ENCODE results near the gene KRTAP16-1.

The KRTAP16-1 gene

DNA sequence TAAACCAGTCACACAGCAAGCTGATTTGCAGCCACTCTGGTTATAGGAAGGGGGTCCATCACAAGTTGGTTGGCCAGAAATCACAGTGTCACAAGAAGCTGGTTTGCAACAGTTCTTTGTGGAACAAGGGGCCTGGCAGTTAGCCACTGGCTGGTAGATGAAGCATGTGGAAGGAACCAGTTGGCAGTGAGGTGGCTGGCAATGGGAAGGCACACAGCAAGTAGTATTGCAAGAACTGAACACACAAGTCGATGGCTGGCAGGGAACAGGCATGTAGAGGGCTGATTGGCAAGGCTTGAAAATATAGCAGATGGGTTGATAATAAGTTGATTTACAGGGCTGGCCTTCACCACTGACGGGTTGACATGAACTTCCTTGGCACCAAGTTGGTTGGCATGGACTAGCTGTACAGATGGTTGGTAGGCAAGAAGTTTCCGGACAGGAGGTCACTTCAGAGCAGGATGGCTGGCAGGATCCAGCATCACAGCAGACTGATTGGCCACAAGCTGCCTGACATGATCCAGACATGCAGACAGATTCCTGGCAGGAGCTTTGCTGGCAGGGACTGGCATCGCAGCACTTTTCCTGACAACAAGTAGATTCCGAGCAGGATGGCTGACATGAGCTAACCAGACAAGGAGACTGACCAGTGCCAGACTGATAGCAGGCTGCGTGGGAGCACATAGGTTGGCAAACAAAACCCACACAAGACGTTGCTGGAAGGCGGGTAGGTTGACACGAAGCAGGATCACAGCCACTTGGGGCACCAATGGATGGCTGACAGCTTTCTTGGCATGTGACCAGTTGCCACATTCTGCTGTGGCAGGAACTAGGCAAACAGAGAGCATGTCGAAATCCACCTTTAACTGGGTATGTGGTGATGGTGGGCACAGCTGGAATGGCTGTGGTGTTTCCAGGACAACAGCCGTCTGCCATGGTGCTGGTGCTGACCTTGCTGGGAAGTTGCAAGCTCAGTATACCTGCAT lies 6.9 kb downstream of the KRTAP16-1 start, which contains the start of gene KRTAP29-1:
Gene KRTAP29-1, minus strand, starts transcription at position 936 of the 986 bp plus-strand sequence. Its CDS starts 0 bp downstream, at position 936.
- 0 out of 2 replicates have a peak, but pooled peaks have one; percentile 35 for TF ChIP-seq POLR2AphosphoS5 (IDR thresholded peaks at IDR 0.05; ENCODE audit: low read depth)
- TF ChIP-seq SPI1 (IDR thresholded peaks at IDR 0.05; ENCODE audit: borderline replicate concordance, low read depth), result no peak
- Histone ChIP-seq H3K4me3 (replicated peaks; ENCODE audit: insufficient read depth, low read length) (no peak within 1 kb of the TSS), H3K27me3 (ENCODE audit: insufficient read depth, poor library complexity, severe bottlenecking) (no peaks in the 10 kb centered on the region), H3K27ac (replicated peaks) (no peak within 1 kb of the TSS)
- DNase-seq (ENCODE audit: low read depth in 1 of 2, low spot score in 1 of 2), result peak in 1 of 2 experiments; percentile 61

DNA sequence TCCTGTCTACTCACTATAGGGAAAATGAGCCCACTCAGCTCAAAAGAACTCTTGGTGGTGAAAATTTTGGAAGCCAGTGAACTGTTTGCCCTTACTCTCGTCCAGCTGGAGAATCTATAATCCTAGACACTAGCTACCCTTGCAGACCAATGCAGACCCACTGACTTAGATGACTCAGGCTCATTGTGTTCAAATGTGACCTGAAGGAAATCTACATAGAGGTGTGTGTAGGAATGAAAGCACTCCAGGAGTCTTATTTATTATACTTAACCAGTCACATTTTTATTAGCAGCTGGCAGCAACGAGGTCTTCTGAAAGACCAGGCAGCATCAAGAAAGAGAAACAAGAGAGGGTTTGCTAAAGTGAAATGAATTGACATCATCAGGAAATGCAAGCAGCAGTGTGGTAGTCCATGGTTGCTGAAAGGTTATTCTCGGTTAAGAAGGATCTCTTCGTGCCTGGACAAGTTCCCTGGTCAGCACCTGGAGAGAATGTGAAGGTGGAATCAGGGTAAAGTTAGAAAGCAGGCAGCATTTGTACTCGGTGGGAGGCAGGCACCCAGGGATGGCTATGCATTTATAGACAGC lies 7.8 kb downstream of the KRTAP16-1 start:
- Histone ChIP-seq H3K4me3 (replicated peaks; ENCODE audit: insufficient read depth, low read length) (no peak overlapping the region), H3K27ac (replicated peaks) (no peak overlapping the region), H3K27me3 (ENCODE audit: insufficient read depth, poor library complexity, severe bottlenecking) (no peaks in the 10 kb centered on the region)
- no peak for DNase-seq (ENCODE audit: low read depth in 1 of 2, low spot score in 1 of 2)
- TF ChIP-seq POLR2AphosphoS5 (IDR thresholded peaks at IDR 0.05; ENCODE audit: low read depth) (no peak), SPI1 (IDR thresholded peaks at IDR 0.05; ENCODE audit: borderline replicate concordance, low read depth) (no peak), GABPA (IDR thresholded peaks at IDR 0.05; ENCODE audit: low read depth) (no peak)
- TF ChIP-seq, protein P1, sequence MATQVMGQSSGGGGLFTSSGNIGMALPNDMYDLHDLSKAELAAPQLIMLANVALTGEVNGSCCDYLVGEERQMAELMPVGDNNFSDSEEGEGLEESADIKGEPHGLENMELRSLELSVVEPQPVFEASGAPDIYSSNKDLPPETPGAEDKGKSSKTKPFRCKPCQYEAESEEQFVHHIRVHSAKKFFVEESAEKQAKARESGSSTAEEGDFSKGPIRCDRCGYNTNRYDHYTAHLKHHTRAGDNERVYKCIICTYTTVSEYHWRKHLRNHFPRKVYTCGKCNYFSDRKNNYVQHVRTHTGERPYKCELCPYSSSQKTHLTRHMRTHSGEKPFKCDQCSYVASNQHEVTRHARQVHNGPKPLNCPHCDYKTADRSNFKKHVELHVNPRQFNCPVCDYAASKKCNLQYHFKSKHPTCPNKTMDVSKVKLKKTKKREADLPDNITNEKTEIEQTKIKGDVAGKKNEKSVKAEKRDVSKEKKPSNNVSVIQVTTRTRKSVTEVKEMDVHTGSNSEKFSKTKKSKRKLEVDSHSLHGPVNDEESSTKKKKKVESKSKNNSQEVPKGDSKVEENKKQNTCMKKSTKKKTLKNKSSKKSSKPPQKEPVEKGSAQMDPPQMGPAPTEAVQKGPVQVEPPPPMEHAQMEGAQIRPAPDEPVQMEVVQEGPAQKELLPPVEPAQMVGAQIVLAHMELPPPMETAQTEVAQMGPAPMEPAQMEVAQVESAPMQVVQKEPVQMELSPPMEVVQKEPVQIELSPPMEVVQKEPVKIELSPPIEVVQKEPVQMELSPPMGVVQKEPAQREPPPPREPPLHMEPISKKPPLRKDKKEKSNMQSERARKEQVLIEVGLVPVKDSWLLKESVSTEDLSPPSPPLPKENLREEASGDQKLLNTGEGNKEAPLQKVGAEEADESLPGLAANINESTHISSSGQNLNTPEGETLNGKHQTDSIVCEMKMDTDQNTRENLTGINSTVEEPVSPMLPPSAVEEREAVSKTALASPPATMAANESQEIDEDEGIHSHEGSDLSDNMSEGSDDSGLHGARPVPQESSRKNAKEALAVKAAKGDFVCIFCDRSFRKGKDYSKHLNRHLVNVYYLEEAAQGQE (IDR thresholded peaks at IDR 0.05; ENCODE audit: insufficient replicate concordance, low read depth), result no peak
- TF ChIP-seq, protein P2, sequence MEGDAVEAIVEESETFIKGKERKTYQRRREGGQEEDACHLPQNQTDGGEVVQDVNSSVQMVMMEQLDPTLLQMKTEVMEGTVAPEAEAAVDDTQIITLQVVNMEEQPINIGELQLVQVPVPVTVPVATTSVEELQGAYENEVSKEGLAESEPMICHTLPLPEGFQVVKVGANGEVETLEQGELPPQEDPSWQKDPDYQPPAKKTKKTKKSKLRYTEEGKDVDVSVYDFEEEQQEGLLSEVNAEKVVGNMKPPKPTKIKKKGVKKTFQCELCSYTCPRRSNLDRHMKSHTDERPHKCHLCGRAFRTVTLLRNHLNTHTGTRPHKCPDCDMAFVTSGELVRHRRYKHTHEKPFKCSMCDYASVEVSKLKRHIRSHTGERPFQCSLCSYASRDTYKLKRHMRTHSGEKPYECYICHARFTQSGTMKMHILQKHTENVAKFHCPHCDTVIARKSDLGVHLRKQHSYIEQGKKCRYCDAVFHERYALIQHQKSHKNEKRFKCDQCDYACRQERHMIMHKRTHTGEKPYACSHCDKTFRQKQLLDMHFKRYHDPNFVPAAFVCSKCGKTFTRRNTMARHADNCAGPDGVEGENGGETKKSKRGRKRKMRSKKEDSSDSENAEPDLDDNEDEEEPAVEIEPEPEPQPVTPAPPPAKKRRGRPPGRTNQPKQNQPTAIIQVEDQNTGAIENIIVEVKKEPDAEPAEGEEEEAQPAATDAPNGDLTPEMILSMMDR (IDR thresholded peaks at IDR 0.05; ENCODE audit: insufficient read depth, low read length), result no peak

DNA sequence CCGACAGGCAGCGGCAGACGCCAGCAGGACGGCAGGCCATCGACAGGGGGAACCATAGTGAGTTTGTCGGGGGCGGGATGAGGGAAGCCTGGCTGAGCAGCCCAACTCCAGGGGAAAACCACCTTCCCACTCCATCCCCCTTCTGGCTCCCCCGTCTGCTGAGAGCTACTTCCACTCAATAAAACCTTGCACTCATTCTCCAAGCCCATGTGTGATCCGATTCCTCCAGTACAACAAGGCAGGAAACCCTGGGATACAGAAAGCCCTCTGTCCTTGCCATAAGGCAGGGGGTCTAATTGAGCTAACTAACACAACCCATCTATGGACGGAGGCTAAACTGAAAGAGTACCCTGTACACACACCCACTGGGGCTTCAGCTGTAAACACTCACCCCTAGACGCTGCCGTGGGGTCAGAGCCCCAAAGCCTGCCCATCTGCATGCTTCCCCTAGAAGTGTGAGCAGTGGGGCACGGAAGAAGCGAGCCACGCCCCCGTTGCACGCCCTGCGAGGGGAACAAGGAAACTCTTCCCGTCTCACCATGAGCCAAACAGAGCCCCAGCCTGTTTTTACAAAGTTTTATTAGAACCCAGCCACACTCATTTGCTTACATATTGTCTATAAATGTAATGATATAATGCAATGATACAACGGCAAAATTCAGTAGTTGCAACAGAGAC lies 10.5 kb downstream of the KRTAP16-1 start:
- Histone ChIP-seq H3K27ac (replicated peaks) (no peak overlapping the region), H3K4me3 (replicated peaks; ENCODE audit: insufficient read depth, low read length) (no peak overlapping the region), H3K27me3 (ENCODE audit: insufficient read depth, poor library complexity, severe bottlenecking) (no peaks in the 10 kb centered on the region)
- no peak for TF ChIP-seq POLR2AphosphoS5 (IDR thresholded peaks at IDR 0.05; ENCODE audit: low read depth)
- TF ChIP-seq, protein P1 (IDR thresholded peaks at IDR 0.05; ENCODE audit: insufficient replicate concordance, low read depth), result no peak
- TF ChIP-seq SPI1 (IDR thresholded peaks at IDR 0.05; ENCODE audit: borderline replicate concordance, low read depth), result no peak
- TF ChIP-seq, protein P2 (IDR thresholded peaks at IDR 0.05; ENCODE audit: insufficient read depth, low read length), result no peak
- no peak for TF ChIP-seq GABPA (IDR thresholded peaks at IDR 0.05; ENCODE audit: low read depth)
- DNase-seq (ENCODE audit: low read depth in 1 of 2, low spot score in 1 of 2), result no peak

Measured in HL-60 (cell line).